Left ventricle myocardium inferior (tissue), 1 donor: ENCODE results near the gene ALS2CL. TPM values are rescaled to one million over a fixed set of nuclear protein-coding genes. Genes with fewer than 3 reads are reported as not detected.

Source experiments
- DNase-seq: peaks from one replicate; pipeline ENCODE4 v3.0.0-alpha.2; 2020
- H3K27ac ChIP-seq: fragments of 200-600 bp; replicated peaks from 2 replicates; pipeline ENCODE4 v1.8.0; 2021
- H3K27me3 ChIP-seq: fragments of 200-600 bp; 2 replicates; pipeline ENCODE4 v1.8.0; 2021; ENCODE audit warnings: low read depth
- H3K36me3 ChIP-seq: fragments of 200-600 bp; 2 replicates; pipeline ENCODE4 v1.8.0; 2021
- H3K4me1 ChIP-seq: fragments of 200-600 bp; 2 replicates; pipeline ENCODE4 v1.8.0; 2021
- H3K4me3 ChIP-seq: fragments of 200-600 bp; 2 replicates; pipeline ENCODE4 v1.8.0; 2021; ENCODE audit warnings: mild to moderate bottlenecking, moderate library complexity
- H3K9me3 ChIP-seq: fragments of 200-600 bp; replicated peaks from 2 replicates; pipeline ENCODE4 v1.8.0; 2021
- CTCF ChIP-seq: fragments of 200-600 bp; IDR thresholded peaks from 2 replicates; pipeline ENCODE4 v1.8.0; 2021; ENCODE audit warnings: antibody characterized with exemption, mild to moderate bottlenecking, borderline replicate concordance
- intact Hi-C: fragments of 100-400 bp; cut with micrococcal nuclease; formaldehyde crosslinking; loops from one replicate; pipeline ENCODE4 v1.11.0; 2022
- total RNA-seq: library from RNA; stranded (reverse); fragmentation: NEBNext Ultra II Directional; extraction: Animal tissue kit (Norgen Biotek cat#: 25700); gene quantifications from one replicate; pipeline ENCODE4 v1.2.1, GENCODE V29; 2021
- donor health status: DM: no; HTN: yes; CAD: no; lungs with severe emphysema.

Gene ALS2CL
- total RNA-seq, 1 donor from 2014 or later = 33.7 TPM

DNA sequence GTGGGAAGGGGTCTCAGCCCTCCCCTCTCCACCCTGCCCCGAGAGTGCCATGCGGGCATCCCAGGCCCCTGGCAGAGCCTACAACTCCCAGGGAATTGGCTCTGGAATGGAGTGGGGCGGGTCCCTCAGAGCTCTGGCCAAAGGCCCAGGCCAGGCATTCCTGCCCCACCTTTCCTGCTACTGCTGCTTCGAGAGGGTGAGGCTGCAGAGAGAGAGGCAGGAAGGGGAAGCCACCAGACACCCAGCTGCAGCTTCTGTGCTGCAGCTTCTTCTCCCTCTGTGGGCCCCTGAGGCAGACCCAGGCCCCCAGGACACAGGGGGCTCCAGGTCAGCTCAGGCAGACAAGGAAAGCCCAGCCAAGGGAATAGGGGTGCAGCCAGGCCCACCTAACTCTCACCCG is 2.7 kb downstream of the ALS2CL start:
- peak overlapping the region; percentile 49 for H3K4me3 ChIP-seq
- no peaks in the 10 kb centered on the region for H3K27me3 ChIP-seq
- peaks cover 35% of the 10 kb centered on the region for H3K36me3 ChIP-seq
- intact Hi-C loops = no loop called here
- H3K9me3 ChIP-seq = no peaks in the 10 kb centered on the region
- H3K4me1 ChIP-seq = peaks cover 85% of the 10 kb centered on the region
- H3K27ac ChIP-seq = peak overlapping the region; percentile 96
- no peak for TF ChIP-seq CTCF
- peak; percentile 68 for DNase-seq

DNA sequence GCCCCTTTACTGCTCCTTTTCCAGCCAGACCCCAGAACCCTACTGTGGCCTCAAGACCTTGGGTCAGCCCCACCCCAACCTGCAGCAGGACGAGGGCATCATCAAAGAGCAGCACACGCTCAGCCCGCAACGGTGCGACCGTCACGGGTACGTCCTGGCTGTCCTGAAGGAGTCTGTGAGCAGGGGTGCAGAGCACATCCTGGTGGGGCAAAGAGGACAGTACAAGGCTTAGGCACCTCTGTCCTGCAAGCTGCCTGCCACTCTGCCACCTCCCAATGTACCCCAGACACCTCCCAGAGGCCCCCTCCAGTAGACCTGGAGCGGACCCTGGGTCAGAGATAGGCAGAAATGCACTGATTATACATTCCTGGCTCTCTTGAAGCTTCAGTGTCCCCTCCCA is 8.0 kb downstream of the ALS2CL start:
- Histone ChIP-seq H3K4me3 (no peak overlapping the region), H3K9me3 (no peaks in the 10 kb centered on the region), H3K27me3 (no peaks in the 10 kb centered on the region), H3K27ac (no peak overlapping the region), H3K36me3 (peaks cover 89% of the 10 kb centered on the region), H3K4me1 (peaks cover 49% of the 10 kb centered on the region)
- TF ChIP-seq CTCF = no peak
- intact Hi-C loops = no loop called here
- DNase-seq = no peak

- H3K36me3 ChIP-seq = peaks cover 94% of the 10 kb centered on the region
- no peak for DNase-seq
- intact Hi-C loops = no loop called here
Measured at GRCh38 chr3:46684891-46685290, 8.6 kb downstream of the ALS2CL start.

GRCh38 chr3:46682974-46683373 is 10.5 kb downstream of the ALS2CL start:
- H3K27ac ChIP-seq = no peak overlapping the region
- peaks cover 34% of the 10 kb centered on the region for H3K4me1 ChIP-seq
- no peak for TF ChIP-seq CTCF

More at GRCh38 chr3:46684891-46685290, 8.6 kb downstream of the ALS2CL start:
- Histone ChIP-seq H3K27ac (no peak overlapping the region), H3K27me3 (no peaks in the 10 kb centered on the region), H3K4me1 (peaks cover 49% of the 10 kb centered on the region), H3K4me3 (no peak overlapping the region), H3K9me3 (no peaks in the 10 kb centered on the region)
- TF ChIP-seq CTCF = no peak

GRCh38 chr3:46681856-46682540 is 11.5 kb downstream of the ALS2CL start:
- H3K9me3 ChIP-seq = no peaks in the 10 kb centered on the region
- TF ChIP-seq CTCF = no peak
- intact Hi-C loops = no loop called here
- no peak for DNase-seq
- H3K27ac ChIP-seq = peak overlapping the region; percentile 63
- H3K27me3 ChIP-seq = no peaks in the 10 kb centered on the region
- H3K4me1 ChIP-seq = peaks cover 34% of the 10 kb centered on the region
- peaks cover 82% of the 10 kb centered on the region for H3K36me3 ChIP-seq
- no peak overlapping the region for H3K4me3 ChIP-seq

More at GRCh38 chr3:46682974-46683373, 10.5 kb downstream of the ALS2CL start:
- intact Hi-C loops = no loop called here
- Histone ChIP-seq H3K36me3 (peaks cover 91% of the 10 kb centered on the region), H3K9me3 (no peaks in the 10 kb centered on the region), H3K27me3 (no peaks in the 10 kb centered on the region), H3K4me3 (no peak overlapping the region)
- no peak for DNase-seq
